ENCODE measurements around the gene CEP192. TPM values are rescaled to one million over a fixed set of nuclear protein-coding genes. Genes with fewer than 3 reads are reported as not detected.
"Not testable (repeated sequence)": the region's sequence is repeated elsewhere in the genome, so short reads cannot be mapped to it uniquely, and the experiment has no call there.

The CEP192 gene
- total RNA-seq, 1 donor from 2014 or later = 13.5 TPM

DNA sequence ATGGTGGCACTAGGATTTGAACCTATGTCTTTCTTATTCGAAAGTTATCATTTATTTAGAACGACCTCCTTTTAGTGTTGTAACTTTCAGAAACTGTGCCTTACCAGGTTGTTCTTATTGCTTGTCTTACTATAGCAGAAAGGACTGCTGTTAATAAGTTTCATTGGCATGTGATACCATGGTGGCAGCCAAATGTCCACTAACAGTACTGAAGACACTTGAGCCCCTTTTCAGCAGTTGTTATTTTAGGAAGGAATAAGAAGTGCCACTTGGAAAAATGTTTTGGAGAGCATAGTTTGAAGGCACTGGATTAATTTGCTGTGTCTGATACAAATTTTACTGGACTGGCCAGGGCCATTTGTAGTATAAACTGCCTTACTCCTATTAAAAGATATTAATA is 37.7 kb downstream of the CEP192 start:
- no peak for DNase-seq (ENCODE audit: low spot score)

DNA sequence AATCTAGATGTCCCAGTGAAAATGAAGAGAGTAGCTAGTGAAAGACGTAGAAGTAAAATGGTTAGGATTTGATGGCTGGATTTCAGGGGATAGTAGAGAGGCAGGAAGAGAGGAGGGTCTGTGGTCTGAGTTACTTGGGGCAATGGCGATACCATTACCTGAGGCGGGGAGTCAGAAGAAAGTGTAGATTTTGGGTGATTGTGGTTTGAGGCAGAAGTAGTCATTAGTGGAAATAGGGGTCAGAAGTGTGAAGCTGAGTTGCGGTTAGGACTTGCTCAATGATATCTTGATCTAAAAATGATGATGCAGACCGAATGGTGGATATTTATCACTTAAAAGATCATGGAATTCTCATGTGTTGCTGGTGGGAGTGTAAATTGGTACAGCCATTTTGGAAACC is 41.0 kb downstream of the CEP192 start:
- no peak for DNase-seq (ENCODE audit: low spot score)

DNA sequence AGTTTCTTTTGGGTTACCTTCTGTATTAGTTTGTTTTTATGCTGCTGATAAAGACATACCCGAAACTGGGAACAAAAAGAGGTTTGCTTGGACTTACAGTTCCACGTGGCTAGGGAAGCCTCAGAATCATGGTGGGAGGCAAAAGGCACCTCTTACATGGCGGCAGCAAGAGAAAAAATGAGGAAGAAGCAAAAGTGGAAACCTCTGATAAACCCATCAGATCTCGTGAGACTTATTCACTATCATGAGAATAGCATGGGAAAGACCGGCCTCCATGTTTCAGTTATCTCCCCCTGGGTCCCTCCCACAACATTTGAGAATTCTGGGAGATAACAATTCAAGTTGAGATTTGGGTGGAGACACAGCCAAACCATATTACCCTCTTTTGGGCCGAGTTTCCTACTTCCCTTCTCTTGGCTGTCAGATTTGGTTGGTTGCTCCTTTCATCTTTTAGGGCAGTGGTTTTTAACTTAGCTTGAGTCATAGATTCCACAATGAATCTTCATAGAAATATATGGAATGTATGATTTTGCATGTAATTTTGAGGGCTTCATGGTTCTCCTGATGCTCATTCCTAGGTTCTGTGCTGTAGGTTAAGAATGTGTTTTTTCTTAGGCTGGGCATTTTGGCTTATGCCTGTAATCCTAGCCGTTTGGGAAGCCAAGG is 44.2 kb downstream of the CEP192 start:
- DNase-seq (ENCODE audit: low spot score) = no peak

DNA sequence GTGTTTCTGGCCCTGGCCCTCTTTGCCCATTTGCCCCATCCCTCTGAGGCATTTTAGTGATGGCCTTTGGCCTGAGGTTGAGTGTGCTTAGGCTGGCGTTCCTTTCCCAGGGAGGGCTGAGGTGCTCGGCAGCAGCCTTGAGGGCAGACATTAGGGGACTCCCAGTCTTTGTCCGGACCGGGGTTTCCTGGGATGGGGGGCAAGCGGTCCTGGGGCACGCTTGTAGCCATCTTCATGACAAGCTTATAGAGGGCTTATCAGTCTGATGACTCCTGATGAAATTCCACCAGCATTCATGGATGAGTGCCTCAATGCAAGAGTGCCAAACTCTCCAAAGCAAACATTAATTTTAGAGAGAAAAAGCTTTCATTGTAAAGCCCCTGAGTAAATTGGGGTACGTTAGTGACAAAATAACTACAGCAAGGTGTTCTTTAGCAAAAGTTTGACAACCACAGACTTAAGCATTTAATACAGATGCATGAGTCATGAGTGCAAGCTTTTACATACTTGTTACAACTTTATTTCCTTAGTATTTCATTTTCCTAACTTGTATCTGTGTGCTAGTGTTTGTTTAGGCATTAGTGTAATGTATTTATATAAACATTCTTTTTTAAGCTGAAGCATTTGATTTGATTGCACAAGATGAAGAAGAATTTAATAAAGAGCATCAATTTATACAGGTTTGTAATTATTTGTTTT is 45.6 kb downstream of the CEP192 start:
- DNase-seq (ENCODE audit: low spot score) = no peak

DNA sequence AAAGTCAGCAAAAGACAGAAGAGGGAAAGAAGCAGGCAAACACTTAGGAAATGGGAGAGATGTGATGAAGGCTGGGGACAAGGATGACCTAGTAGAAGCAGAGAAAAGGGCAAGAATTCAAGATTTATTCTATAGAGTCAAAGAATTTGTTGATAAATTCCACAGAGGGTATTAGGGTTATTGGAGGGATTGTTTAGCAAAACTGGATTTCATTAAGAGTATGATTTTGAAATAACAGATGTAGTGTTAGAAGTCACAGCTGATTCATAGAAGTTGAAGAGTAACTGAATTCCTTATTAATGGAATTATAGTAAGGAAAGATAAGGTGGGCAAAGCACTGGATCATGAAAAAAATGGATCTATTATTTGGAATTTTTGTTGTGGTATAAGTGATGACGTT is 48.6 kb downstream of the CEP192 start:
- DNase-seq (ENCODE audit: low spot score) = no peak

DNA sequence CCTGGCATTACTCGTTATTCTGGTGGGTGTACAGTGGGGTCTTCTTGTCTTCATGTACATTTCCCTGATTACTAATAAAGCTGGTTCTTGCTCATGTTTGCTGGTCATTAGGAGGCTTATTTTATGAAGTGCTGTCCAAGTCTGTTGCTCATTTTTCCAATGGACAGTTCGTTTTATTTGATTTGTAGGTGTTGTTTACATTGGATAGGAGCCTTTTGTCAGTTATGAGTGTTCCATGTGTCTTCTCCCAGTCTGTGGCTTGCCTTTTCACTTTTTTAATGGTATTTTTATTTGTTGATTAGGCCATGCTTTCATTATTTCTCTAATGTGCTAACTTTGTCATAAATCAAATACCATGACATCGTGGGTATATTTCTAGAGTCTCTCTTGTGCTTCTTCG is 51.9 kb downstream of the CEP192 start:
- DNase-seq (ENCODE audit: low spot score) = no peak

DNA sequence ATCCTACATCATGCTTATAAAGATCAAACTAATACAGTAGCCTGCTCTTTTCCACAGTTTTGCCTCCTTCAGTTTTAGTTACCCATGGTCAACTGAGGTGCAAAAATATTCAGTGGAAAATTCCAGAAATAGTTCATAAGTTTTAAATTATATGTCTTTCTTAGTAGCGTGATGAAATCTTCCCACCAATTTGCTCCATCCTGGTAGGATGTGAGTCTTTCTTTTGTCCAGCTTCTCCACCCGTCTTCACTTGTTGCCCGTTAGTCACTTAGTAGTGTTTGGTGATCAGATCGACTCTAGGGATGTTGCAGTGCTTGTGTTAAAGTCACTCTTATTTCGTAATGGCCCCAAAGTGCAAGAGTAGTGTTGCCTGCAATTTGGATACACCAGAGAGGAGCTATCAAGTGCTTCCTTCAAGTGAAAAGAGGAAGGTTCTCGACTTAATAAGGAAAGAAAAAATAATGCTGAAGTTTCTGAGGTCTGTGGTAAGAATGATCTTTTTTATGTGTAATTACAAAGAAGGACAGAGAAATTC is 57.0 kb downstream of the CEP192 start:
- DNase-seq (ENCODE audit: low spot score) = no peak

DNA sequence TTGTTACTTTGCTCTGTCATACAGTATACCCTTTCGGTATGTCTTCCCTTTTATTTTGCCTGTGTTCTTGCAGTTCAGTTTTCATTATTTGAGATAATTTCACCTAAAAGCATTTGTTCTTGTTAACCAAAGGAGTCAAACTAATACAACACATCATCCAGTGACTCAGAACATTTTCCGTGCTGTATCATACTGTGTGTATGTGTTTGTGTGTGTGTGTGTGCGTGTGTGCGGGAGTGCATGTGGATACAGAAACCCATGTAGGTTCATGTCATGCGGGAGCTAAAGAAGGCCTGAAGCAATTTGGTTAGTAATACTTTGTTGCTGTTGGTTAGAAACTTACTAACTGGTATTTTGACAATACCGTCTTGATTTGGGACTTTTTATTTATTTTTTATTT is 60.0 kb downstream of the CEP192 start:
- no peak for DNase-seq (ENCODE audit: low spot score)

DNA sequence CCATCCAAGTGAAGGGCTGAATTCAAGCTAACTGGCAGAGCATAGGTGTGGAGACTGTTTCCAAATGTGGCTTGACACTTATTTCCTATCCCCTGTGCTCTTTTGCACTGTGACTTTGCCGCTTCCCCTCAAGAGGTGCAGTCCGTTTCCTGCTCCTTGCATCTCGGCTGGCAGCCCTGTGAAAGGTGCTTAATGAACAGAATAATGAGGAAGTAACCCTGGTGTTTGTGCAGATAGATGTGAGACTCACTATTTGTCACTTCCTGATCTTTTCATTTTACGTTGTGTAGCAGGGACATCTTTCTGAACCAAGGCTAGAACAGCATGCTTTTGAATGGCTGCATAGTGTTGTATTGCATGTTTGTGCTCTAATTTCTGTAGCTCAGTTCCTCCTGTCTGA is 60.8 kb downstream of the CEP192 start:
- DNase-seq (ENCODE audit: low spot score) = no peak

DNA sequence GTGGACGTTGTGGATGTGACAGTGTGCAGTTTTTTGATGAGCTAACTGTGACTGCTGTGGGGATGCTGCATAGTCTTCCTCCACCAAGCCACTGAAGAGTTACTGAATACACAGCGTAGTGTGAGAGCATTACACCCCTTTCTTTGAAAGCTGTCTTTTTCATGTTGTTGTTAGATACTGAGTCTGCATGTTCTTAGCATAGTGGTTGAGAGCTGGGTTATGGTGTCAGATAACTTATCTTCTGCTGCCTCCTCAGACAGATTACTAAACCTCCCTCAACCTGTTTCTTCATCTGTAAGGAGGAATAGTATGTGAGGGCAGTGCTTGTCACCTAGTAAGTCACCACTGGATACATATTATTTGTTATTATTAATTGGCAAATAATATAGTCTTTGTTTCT is 63.2 kb downstream of the CEP192 start:
- no peak for DNase-seq (ENCODE audit: low spot score)

DNA sequence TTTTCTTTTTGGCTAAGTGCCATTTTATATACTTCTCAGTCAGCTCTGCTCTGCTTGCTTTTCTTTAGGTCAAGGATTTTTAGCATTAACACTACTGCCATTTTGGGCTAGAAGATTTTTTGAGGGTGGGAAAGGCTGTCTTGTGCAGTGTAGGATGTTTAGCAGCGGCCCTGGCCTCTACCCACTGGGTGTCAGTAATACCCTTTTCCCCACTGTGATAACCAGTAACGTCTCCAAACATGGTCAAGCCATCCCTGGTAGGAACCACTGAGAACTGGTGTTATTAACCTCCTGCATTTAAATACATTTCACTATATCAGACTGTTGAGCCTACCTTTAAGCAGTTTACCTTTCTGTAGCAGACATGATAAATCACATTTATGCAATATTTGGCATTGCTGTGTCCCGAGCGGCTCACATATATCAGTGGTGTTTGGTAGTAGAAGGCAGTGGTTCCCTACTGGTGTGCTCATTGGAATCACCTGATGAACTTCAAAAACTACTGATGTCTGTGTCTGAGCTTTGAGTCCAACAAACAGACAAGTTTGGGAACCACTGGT is 70.5 kb downstream of the CEP192 start:
- DNase-seq (ENCODE audit: low spot score) = no peak

DNA sequence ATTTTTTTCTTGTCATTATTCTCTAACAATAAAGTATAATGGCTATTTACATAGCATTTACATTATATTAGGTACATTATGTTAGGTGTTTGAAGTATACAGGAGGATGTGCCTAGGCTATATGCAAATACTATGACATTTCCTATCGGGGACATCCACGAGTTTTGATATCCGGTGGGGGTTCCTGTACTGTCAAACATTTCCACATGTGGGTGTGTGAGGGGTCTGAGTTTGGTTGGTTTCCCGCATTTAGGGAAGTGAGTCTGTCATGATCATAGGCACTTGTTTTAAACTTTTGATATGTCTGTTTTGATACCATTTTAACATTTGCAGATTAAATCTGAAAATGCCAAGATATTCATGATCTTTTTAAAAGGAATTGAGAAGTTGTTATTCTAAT is 76.0 kb downstream of the CEP192 start:
- no peak for DNase-seq (ENCODE audit: low spot score)

DNA sequence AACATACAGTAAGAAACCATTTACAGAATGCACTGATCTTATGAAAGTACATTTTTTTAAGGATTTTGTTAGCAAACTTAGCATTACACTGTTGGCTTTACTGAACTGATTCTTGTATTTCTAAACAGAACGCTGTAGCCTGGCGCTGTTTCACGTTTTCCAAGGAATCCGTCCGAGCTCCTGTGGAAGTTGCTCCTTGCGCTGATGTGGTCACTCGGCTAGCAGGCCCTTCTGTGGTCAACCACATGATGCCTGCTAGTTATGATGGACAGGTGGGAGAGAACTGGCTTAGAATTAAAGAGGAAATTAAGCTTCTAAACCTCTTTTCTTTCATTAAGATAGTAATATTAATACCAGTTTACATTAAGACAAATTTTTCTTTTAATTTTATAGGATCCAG is 76.8 kb downstream of the CEP192 start:
- no peak for DNase-seq (ENCODE audit: low spot score)

DNA sequence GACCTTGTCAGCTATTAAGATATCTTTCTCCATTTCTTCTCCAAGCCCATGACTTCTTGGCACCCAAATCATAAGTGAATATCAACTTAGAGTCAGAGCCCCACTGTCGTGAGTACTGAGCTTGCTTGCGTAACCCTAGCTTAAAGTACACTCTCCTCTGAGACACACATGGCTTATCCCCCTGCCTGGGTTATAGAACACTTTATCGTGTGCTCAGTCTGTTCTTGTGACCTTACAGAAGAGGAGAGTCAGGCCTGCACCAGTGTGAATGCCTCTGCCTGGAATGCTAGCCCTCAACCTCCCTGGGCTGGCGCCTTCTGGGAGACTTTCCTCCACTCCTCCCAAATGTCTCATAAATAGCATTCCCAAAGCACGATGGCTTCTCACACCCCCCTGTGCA is 79.3 kb downstream of the CEP192 start:
- no peak for DNase-seq (ENCODE audit: low spot score)

DNA sequence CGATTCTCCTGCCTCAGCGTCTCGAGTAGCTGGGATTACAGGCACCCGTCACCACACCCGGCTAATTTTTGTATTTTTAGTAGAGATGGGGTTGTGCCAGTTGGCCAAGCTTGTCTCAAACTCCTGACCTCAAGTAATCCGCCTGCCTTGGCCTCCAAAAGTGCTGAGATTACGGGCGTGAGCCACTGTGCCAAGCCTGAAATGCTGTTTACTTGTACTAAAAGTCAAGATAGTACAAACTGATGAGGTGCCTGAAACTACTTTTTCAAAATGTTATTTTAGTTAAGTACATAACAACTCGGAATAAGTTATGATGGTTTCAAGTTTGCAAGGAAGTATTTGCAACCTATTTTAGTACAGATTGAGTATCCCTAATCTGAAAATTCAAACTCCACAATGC is 85.7 kb downstream of the CEP192 start:
- no peak for DNase-seq (ENCODE audit: low spot score)

DNA sequence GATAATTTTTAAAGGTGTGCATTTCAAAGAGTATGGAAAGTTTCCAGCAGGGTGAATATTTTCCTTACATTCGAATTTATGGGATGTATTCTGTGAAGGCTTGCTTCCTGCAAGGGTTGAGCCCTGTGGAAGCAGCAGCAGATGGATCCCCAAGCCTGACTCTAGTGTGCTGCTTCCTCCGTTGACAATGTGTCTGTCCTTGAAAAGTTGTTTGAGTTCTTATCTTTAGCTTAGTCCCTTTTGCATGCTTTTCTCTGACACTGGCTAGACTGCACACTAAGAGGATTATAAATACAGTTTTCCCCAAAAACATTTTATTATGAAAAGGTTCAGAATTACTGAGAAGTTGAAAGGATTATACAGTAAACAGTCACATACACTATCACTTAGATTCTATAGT is 86.3 kb downstream of the CEP192 start:
- no peak for DNase-seq (ENCODE audit: low spot score)

DNA sequence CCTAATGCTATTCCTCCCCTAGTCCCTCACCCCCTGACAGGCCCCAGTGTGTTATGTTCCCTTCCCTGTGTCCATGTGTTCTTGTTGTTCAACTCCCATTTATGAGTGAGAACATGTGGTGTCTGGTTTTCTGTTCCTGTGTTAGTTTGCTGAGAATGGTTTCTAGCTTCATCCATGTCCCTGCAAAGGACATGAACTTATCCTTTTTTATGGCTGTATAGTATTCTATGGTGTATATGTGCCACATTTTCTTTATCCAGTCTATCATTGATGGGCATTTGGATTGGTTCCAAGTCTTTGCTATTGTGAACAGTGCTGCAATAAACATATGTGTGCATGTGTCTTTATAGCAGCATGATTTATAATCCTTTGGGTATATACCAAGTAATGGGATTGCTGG is 86.9 kb downstream of the CEP192 start:
- not testable (repeated sequence) for DNase-seq (ENCODE audit: low spot score)

DNA sequence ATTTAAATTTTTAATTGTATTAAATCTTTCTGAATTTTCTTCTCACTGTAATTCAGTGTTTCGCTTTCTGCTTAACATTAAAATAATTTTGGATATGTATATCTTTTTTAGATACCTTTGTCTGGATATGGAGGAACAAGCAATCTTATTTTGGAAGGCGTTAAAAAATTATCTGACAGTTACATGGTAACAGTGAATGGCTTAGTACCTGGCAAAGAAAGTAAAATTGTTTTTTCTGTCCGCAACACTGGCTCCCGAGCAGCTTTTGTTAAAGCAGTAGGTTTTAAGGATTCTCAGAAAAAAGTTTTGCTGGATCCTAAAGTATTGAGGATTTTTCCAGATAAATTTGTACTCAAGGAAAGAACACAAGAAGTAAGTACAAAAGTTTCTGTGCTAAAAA is 95.7 kb downstream of the CEP192 start:
- DNase-seq (ENCODE audit: low spot score) = no peak

DNA sequence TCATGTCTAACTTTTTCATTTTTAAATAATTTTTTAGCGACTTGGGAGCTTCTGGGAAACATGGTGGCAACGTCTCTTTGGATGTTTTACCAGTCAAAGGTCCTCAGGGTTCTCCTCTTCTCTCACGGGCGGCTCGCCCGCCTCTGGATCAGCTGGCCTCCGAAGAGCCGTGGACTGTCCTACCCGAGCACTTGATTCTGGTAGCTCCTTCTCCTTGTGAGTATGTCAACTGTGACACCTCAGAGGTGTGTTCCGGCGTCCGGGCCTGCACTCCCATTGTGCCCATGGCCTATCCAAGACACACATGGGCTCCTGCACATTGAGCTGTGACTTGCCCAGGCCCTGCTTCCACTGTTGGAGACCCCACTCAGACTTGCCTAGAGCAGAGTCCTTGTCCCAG is 104.3 kb downstream of the CEP192 start:
- DNase-seq (ENCODE audit: low spot score) = no peak

DNA sequence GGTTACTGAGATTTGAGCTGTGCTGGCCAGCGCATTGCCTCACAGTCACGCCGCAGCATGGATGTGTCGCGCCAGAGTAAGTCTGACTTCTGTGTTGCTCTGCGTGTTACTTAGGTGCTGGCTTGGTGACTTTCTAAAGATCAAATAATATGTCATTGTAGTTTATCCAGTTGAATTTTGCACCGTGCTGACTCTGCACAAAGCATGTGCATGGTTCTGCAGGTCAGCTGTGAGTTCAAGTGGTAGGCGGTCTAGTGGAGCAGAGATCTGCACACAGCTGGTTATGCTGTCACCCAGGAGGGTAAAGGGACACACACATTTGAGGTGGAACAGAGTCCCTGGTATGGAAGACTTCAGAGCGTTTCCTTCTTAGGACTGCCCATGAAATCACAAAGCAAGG is 105.1 kb downstream of the CEP192 start:
- DNase-seq (ENCODE audit: low spot score) = no peak

DNA sequence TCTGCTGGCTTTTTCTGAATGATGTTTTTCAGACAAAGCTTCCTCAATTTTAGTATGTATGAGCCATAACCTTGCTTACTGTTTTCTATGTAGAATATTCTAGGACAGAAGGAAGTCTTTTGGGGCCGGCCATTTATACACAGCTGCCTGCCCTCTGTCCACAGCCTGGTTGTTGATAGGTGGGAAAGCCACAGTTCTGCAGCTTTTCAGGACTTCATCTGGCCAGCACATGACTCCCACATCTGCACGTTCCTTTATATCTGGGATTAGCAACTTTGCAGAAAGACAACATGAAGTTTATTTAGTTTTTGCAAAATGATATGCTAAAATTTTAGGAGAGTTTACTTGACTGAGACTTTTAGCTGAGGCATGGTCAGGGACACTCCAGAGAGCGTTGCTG is 105.6 kb downstream of the CEP192 start:
- no peak for DNase-seq (ENCODE audit: low spot score)

DNA sequence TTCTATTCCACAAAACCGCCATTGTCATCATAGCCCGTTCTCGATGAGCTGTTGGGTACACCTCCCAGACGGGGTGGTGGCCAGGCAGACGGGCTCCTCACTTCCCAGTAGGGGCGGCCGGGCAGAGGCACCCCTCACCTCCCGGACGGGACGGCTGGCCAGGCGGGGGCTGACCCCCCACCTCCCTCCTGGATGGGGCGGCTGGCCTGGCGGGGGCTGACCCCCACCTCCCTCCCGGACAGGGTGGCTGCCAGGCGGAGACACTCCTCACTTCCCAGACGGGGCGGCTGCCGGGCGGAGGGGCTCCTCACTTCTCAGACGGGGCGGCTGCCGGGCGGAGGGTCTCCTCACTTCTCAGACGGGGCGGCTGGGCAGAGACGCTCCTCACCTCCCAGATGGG is 106.9 kb downstream of the CEP192 start:
- not testable (repeated sequence) for DNase-seq (ENCODE audit: low spot score)

DNA sequence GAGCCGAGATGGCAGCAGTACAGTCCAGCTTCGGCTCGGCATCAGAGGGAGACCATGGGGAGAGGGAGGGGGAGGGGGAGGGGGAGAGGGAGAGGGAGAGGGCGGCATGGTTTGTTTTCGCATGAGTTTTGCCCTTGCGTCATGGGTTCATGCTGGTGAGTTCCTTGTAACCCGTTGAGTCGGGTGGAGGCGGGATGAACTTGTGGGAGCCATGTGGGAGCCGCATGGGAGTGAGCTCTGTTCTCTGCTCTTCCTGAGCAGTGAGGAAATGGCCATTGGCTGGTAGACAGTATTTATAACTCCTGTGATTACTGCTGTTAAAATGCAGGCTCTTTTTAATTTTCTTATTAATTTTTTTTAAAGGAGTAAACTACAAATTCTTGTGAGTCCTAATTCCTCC is 108.0 kb downstream of the CEP192 start:
- no peak for DNase-seq (ENCODE audit: low spot score)

Data from mesenteric fat pad (tissue), 1 donor.